Measurements from ENCODE around the gene CEP112.

CEP112 gene

DNA sequence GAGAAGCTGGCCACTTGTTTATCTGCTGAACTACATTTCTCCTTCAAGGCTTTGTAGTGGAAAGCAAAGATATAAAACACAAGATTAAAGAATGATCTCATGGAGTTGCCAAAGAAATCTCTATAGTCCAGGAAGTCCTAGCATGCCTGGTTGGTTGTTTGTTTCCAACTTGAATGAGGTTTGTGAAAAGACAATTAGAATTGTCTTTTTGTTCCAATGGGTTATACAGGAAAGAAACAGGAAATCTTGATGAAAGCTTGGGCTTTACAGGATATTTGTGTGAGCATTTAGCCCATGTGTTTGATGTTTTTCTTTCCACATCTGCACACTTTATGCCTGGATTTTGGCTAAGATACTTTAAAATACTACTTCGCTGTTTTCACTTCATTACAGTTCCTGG is 273.4 kb downstream of the CEP112 start:
- no peak for DNase-seq

DNA sequence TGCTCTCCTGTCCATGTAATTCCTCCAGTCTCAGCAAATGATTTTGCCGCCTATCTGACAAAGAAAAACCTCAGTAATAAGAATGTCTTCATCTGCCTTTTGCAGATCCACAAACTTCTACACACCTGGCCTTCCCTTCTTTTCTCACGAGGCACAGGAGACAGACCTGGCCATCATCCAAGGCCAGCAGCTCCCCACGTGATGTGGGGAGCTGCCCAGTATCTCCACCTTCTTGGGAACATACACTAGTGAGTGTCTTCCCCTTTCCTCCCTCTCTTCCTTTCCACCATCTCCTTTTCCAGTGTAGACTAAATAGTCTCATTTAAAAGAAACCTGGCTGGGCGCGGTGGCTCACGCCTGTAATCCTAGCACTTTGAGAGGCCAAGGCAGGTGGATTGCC is 274.4 kb downstream of the CEP112 start:
- no peak for DNase-seq

DNA sequence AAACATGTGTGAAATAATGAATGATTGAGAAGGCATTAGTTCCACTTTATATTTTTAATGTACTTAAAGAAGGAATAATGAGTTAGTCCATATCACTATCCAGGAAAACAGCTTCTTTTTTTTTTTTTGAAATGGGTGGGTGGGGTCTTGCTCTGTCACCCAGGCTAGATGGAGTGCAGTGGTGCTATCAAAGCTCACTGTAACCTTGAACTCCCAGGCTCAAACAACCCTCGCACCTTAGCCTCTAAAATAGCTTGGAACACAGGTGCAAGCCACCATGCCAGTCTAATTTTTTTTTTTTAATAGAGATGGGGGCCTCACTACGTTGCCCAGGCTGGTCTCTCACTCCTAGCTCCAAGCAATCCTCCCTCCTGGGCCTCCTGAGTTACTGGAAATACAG is 275.5 kb downstream of the CEP112 start:
- no peak for DNase-seq

DNA sequence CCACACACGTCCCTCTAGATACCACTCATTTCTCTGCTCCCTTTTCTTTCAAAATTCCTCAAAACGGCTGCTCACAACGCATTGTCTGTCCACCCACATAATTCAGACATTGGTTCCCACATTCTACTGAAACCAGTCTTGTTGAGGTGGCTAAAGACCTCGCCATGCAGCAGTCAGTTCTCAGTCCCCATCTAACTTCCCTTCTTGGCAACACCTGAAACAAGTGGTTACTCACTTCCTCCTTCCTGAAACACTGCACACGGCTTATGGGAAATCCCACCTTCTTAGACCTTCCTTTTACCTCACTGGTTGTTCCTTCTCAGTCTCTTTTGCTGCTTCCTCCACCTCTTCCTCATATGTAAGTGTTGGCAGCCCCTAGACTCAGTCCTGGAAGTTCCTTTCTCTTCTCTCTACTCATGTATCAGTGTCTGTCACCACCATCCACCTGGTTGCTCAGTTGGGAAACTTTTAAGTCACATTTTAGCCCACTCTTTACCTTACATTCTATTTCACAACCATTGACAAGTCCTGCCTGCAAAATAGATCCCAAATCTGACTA is 277.1 kb downstream of the CEP112 start:
- DNase-seq: no peak

DNA sequence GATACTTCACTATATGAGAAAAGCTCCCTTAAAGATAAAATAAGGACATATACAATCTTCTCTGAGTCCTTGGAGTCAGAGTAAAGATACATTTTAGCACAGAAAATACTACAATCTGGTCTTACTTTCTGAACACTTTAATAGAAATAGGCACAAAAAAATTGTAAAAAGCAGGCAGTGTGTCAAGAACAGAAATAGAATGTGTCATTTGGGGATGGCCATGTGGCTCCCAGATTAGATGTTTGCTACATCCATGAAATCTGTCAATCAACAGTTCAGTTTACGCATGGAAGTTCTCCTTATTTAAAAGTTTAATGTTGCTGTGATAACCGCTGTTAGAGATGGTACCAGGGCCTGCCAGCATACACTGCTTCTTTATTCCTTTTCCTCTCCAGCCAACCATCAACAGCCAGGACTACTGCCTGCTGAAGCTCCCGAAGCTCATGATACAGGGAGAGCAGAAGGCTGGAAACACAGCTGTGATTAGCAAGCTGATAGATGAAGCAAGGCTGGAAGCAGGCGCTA is 278.5 kb downstream of the CEP112 start:
- DNase-seq: no peak

DNA sequence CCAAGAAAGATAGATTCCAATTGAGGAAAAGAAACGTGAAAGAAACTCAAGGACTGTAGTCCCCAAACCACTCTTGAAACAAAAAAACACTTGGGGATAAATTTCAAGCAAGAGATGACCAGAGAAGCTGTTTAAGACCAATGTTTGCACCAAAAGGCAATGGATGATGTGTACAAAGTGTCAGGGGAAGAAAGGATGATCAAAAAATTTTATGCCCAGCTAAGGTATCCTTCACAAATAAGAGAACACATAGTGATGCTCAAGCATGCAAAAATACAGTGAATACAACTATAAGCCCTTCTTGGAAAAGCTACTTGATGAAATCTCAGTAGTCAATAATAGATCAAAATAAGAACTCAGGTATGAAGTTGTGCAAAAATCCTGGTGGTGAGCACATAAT is 281.1 kb downstream of the CEP112 start:
- no peak for DNase-seq

DNA sequence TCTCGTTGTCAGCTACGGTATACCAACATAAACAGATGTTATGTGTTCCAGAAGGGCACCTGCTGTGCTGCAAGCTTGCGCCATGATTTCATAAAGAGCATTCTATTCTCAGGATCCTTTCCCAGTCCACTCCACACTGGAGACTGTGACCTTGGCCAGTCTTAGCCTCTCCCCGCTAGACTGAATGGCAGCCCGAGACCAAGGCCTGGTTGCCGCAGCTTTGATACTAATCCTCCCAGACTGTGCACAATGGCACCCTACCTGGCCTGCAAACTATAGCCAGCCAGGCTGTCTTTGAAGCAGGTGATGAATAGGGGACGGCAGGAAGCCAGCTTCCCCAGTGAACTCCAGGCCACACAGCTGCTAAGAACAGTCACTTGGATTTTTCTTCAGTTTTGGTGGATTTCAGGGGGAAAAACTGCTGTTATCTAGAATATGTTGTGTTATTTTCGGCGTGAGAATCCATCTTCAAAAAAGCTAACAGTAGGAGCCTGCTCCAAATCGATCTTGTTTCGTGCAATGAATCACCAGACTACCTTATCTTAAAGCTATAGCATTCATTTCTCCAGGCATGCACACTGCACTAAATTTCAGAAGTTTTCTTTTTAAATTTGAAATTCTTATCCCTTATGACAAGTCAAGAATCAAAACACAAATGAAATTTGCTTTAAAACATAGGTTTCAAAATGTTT is 289.0 kb downstream of the CEP112 start:
- no peak for DNase-seq

DNA sequence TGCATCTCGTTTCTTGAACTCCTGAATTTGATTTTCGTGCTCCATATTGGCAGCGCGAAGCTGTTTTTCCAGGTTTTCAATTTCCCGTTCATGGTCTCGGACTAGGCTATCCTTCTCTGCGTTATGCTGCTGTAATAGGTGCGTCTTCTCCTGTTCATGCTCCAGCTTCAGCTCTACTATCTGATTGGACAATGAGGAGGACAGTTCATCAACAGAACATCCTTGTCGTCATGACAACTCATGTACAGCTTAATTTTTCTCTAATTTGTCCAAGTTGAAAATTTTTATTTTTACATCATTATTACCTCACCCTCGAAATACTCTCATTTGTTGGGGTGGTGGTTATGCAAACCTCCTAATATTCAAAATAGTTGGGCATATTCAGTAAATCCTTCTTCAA is 289.8 kb downstream of the CEP112 start:
- no peak for DNase-seq

DNA sequence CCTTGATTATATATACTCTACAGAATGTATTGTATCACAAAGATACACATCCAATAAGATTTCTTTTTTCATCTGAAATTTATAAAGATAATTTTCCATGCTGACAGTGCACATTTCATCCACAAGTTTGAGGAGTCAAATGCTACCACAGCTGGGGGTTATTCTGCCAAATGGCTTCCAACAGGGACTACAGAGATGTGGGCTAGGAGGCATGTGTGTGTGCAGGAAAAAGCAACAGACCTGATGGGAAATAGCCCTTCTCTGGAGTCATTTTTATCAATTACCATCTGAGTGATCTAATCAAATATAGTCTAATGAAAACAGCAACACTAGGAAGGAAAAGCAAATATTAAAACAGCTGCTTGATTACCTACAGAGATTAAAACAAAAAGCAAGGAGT is 290.5 kb downstream of the CEP112 start:
- no peak for DNase-seq

DNA sequence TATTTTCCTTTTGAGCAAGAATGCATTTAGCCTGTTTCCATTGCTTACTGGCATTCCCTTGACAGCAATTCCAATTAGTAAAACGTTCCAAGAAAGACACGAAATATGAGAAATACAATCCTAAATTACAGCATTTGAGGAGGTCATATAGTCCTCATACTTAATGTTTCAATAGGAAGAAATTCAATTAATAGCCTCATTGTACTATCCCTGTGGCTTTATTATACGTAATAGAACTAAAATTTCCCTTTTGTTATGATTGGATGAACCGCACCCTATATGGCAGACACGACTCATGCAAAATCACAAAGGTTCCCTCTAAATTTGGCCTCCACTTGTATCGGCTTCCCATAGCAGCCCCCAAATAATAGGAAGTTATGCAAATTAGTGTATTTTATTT is 291.7 kb downstream of the CEP112 start:
- no peak for DNase-seq

DNA sequence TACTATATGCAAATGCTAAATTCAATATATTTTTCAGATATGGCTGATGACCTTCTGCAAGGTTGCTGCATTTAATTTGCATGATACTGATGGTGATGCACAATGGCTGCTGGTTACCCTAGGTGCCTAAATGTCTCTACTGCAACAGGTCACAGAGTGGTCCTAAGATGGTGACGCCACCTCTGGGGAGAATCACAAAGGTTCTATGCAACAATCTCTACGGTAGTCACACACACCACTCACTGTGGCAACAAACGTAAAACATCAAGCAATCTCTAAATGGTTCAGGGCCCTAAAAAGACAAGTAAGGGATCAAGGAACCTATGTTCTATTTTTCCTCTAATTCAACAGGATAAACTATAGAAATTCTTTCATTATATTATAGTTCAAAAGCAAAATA is 293.3 kb downstream of the CEP112 start:
- no peak for DNase-seq

DNA sequence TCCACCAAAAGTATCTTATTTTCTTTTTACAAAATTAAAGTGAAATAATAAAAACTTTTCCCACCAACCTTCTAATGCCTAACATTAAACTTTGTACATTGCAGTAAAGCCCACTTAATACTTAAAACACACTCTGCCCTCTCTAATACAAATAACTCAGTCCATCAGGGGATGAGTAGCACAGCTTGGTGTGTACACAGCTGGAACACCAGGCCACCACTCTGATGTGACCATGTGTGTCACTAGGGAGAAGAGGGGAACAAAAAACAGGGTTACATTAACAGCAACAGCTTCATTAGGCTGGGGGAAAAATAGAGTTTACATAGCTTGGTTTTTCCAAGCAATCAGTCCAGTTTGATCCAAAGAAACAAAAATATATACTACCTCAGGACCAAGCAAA is 295.0 kb downstream of the CEP112 start:
- no peak for DNase-seq

DNA sequence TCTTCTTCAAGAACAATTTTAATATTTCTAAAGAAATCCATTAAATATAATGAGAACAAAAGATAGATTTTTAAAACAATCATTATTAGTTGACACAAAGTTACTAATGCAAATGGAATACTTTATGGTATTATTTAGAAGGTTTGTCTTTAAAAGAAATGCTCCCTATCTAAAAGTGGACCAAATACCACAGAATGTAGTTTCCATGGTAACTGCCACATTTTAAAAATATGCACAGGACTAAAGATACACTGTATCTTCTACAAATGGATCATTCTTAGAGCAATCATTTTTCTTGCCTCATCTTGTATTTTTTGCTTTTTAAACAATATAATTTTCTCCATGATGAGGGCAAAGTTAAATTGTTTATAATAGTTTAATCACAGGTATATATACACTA is 296.0 kb downstream of the CEP112 start:
- no peak for DNase-seq

DNA sequence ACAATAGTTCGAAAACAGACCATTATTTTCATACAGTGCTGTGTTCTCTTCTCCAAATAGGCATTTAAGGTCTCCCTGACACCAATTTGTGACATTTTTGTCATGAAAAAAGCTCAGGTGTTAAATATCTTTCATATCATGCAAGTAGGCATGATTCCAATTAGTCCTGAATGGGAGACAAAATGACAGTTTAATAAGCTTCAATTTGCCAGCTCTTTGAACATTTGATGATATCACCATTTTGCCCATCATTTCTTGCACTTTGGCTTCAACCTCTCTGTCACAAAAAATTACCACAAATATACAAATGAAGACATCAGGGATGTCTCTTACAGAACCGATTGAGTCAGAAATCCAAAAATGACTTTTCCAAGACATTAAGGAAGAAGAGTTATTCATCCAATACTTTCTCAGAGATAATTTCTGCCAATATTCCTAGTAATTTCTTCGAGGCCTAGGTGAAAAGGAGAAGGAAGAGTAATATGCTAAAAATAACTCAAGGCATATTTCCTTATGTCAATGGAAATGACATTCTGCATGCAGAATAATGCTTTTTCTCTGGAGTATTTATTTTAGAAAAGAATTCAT is 298.1 kb downstream of the CEP112 start:
- no peak for DNase-seq

DNA sequence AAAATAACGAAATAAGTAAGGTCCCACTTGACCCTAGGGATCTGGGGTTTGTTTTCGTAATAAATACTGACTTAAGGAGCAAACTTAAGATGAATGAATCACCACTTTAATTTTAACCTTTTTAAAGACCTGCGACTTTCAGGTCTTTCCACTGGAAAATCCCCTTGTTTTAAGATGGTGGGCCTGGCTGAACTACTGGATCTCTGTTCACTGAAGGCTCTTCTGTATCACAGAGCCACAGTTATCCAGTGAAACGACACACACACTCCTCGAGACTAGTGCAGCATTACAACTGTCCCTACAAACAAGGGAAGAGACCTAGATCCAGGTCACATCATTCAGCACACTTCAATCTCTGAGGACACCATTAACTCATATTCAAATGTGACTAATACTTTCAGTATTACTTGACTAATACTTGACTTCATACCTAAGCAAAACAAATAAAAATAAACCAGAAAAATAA is 299.0 kb downstream of the CEP112 start:
- DNase-seq: no peak

DNA sequence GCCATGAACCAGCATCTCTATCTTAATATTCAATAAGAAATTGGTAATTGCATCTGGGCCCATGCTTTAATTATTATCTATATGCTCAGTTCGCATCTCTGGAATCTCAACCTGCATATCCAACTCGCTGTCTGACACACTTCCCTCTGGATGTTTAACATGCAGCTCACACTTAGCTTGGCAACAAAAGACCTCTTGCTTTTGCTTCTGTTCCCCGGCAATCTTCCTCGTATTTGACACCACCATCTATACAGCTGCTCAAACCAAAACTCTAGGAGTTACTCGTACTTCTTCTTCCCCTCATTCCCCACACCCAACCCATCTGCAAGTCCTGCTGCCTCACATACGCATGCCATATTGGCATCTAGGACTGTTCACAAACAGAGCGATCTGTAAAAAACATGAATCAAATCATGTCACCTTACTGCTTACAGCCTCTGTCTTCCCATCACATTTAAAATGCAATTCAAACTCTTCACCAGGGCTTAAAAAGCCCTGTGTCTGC is 300.6 kb downstream of the CEP112 start:
- no peak for DNase-seq

DNA sequence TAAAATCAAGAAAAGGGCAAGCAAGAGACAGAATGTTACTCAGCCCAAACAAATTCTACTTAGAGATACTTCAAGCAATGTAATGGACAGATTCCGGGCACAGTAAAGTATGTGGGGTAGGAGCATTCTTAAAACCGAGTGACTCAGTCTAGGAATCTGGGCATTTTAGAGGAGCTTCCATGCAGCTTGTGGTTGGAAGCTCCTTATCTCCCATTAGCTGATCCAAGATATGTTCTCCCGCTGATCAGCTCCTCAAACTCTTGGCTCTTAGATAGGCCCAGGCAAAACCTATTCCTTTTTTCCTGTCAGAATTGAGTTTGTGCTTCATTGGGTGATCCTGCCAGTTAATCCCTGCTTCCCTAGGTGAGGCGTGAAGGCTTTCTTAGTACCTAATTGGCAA is 303.3 kb downstream of the CEP112 start:
- no peak for DNase-seq

DNA sequence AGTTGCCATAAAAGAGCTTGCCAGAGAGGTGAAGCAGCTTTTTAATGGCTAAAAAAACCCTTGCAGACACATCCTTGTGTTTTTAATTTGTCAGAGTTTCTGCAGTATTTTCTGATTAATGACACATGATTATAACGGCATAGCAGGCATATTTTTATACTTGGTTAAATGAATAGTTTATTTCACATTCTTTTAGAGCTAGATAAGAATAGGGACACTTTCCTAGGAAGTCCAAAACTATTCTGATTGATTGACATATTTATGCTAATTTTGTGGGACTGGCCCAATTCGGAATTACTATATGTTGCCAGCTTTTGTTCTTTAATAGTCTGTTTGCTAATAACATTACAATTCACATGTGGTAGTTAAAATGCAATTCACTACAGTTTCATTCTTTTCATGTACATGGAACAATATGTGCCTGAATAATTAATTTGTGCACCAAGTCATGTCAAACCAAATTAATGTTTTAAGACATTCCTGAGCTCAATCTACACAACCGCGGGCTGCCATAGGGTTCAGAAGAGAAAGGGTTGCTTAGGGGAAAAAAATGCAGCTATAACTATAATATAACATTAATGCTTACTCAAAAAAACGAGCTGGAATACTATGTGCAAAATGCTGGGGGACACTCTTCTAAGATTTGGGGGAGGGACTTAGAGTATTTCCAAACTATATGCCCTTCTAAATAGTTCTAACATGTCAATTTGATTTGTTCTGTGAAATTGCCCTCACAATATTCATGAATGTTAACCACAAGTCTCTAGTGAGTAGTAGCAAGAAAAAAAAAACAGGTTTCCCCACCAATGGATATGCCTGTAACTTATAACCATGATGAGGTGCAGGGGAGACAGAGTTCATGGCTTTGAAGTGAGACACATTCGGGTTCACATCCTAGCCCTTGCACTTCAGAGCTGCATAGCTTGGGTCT is 305.4 kb downstream of the CEP112 start:
- DNase-seq: no peak

DNA sequence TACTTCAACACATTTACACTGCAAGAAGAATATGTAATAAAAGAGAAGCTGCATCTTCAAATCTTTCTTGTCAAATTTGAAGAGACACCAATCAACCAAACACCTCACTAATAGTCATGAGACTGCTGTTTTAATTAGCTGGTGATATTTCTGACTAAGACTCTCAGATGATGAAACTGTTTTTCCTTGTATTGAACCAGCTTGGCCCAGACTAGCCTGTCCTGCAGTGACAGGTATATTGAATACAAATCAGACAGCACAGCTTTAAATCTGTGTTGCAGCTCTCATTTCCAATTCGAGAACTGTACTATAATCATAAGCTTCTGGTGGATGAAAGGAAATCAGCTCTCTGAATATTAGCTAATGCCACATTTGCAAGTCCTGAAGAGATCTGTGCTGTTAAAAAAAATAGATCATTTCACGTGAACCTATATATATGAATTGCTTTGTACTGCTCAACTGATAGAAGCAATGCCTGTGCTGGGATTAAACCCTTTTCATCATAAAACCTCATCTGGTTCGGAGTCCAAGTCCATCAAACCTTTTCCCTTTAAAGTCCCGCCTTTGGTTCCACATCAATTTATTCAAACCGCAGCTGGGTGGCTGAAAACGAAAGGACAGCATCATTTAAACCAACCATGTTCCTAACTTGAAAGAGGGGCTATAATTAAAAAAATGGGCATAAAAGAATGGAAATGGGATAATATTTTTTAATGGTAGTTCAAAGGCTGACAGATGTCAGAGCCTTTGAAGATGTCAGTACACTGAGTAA is 306.2 kb downstream of the CEP112 start:
- no peak for DNase-seq

DNA sequence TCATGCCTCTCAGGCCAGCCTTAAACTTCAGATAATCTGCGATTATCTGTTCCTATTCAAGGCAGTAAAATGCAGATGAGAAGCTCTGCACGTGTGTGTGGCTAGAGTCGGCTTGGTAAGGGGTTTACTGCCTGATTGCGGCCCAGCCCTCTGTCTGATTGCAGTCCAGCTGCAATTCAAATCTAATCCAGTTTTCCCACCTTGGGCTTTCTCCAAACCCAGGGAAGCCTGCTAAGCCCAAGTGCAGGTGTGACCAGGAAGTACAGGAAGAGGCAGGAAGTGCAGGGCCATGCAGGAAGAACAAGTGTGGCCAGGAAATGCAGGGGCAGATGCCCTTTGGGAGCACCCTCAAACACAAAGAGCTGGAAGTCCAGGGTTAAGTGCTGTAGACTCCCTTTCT is 314.9 kb downstream of the CEP112 start:
- DNase-seq: no peak

DNA sequence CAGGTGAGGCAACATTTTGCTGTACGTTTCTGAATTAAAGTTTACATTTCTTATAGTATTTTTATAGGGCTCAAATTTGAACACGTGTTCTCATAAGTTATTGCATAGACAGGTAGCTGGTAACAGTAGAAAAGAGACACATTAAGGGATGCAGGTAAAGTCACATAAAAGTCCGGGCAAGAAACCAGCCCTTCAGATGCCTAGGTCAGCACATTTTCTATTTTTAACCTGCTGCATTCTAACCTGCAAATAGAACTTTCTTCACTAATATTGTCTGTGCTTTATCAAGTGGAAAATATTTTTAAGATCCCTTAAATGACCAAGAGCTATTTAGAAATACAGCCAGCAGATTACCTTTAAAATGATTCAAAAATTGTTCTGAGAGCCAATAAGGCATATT is 323.1 kb downstream of the CEP112 start:
- no peak for DNase-seq

DNA sequence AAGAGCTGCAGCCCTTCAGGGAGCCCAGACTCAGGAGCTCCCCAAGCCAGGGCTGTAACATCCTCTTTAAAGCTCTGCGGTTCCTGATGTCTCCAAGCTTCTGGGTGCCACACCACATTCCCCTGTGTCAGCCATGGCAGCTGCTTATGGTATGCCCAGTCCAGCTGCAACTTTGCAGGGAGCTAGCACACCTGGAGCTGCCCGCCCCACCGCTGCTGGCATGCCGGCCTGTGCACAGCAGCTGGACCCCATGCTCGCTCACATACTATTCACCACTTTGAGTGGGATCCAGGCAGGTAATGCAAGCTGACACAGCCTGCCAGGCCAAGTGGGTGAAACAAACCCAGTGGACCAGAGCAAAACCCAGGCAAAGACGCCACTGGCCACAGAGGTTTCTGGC is 324.9 kb downstream of the CEP112 start:
- DNase-seq: no peak

Data from GDM1 (cell line).